ENCODE results near the gene ZNF189.
A peak's percentile ranks its signal among the peaks of the same experiment; 100 is the strongest.

The ZNF189 gene

DNA sequence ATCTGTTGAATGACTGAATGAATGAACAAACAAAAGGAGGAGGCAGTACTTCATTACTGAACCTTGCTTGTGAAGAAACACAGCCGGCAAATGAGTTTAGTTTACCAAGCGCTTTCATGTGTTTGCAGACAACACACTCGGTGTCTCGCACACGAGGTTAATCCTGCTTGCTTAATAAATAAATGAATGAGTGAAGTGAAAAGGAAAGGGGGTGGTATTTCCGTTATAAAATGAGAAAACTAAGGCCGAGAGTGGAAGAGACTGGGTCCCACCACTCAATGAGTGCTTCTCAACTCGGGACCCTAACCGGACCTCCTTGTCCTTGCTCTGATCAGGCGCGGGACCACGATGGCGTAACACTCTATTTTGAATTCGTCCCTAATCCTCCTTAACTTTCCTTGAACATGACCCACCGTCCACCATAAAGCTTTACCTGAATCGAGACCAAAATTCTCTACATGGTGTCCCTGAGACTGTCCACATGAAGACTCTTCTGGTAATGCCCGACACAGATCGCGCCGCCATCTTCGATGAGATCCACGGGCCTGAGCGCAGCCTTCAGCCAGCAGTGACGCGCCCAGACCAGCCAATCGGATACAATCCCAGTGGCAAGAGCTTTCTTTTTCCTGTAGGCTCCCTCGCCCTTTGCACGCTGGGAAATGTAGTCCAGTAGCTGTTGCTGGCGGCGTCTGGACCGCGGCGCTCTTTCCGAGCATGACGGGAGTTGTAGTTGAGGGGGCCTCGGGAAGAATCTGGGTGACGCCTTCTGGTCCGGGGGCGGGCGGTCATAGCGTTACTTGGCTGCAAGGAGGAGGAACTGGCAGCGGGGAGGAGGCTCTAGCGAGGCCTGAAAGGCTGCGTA, at the start of gene ZNF189, which contains the start of gene MRPL50:
Gene ZNF189, plus strand, starts transcription at position 784 of the 862 bp plus-strand sequence. CDS start 306 bp downstream, outside the sequence.
Gene MRPL50, minus strand, starts transcription at position 551 of the 862 bp plus-strand sequence. Its CDS starts 26 bp downstream, at position 525.
- DNase-seq = peak; percentile 96

DNA sequence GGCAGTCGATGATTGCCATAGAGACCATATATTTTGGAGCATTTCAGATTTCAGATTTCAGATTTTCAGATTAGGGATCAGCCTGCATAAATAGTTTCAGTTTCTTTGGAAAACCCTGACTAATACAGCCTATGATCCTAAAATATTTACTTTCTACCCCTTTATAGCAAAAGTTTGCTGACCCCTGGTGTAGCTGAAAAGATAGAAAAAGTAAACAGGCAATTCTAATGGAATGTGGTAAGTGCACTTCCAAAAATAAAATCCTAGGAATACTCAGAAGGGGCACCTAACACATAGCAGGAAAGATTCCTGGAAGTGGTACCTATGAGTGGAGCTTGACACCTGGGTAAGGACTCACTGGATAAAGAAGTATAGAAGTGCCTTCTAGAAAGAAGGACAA, 48.4 kb upstream of the ZNF189 start:
- no peak for DNase-seq

DNA sequence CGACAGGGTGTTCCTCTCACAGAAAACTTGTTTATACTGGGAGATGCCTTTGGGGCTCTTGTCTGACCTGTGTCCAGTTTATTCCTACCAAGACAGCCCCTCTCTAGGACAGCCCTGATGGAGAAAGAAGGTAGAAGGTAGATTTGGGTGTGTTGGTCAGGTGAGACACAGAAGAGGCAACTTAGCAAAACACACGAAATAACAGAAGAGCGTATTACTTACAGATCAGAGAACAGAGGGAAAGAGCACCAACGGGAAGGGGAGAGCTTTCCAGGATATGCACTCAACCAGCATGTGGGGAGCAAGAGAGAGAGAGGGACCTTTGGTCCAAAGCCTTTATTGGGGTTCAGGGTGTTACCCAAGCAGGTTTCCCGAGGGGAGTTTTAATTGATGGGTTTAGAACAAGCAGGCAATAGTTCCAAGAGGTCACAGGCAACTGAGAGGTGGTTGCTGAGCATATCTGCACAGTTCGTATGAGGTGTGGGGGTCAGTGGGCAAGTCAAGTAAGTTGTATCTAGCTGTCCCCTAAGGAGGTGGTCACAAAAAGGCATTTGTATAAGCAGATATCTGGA, 45.7 kb upstream of the ZNF189 start:
- no peak for DNase-seq

DNA sequence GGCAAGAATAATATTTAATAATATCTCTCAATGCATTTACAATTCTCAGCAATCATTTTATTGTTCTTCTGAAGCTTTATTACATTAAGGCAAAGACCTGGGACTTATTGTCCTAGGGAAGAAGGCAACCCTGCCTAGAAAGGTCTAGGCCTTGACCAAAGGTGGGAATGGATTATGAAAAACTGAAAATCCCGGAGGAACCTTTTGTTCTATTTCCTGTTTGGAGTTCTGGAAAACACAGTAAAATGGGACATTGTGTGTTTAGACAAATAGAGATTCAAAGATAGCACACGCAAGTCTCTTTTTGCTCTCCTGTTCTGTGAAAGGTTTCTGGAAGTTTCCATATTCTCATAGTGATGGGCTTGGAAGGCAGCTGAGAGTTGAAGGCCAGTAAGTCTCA, 45.0 kb upstream of the ZNF189 start:
- DNase-seq = no peak

DNA sequence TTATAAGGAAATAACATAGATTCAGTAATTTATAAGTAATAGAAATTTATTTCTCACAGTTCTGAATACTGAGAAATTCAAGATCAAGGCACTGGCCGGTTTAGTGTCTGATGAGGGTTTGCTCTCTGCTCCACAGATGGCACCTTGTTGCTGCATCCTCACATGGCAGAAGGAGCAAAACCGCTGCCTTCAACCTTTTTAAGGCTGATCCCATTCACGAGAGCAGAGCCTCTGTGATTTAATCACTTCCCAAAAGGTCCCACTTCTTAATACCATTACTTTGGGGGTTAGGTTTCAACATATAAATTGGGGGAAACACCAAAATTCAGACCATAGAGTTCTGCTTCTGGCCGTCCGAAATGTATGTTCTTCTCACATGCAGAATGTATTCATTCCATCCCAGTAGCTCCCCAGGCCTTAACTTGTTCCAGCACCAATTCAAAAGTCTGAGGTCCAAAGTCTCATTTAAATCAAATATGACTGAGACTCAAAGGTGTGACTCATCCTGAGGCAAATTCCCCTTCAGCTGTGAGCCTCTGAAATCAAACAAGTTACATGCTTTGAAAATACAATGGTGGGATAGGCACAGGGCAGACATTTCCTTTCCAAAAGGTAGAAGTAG, 44.4 kb upstream of the ZNF189 start:
- no peak for DNase-seq

DNA sequence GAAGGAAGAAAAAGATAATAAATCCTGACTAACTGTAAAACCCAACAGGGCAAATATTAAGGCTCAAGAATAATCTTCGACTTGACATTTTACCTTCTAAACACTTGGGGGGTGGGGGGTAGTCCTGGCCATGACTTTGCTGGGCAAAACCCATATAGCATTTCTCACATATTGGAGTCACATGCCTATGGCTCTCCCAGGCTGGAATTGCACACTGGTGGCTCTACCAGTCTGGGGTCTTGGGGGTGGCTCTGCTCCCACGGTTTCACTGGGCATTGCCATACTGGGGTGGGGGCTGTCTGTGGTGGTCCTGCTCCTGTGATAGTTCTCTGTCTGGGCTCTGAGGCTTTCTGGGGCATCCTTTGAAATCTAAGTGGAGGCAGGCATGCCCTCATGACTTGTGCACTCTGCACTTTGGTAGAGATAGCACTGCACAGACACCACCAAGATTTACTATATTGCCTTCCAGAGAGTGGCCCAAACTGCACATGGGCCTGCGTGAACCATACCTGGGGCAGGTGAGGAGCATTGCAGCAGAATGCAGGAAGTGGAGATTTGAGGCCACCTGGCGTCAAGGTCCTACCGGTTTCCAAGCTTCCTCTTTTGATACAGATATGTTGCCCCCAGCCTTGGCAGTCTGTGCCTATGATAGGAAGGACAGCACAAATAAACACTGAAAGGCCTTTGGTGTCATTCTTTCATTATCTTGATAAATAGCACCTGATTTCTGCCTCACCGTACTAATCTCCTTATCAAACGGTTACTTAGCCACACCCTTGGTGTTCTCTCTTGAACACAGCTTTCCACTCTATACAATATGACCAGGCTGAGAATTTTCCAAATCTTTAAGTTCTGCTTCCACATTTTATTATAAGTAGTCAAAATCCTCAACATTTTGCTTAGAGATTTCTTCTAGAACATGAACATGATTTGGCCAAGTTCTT, 43.6 kb upstream of the ZNF189 start:
- no peak for DNase-seq

DNA sequence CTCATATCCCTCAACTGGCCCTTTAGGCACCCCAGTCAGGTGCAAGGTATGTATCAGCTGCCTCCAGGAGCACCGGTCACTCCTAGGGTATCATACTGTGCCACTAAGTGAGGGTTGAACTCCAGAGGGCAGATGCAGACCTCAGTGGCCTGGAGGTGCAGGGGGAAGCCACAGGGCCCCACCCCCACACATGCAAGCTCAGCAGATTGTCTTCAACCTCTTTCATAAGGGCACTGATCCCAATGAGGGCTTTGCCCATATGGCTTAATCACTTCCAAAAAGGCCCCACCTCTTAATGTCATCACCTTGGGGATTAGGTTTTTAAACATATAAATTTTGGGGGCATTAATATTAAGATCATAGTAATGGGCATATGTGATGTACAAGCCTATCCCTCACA, 42.0 kb upstream of the ZNF189 start:
- no peak for DNase-seq

DNA sequence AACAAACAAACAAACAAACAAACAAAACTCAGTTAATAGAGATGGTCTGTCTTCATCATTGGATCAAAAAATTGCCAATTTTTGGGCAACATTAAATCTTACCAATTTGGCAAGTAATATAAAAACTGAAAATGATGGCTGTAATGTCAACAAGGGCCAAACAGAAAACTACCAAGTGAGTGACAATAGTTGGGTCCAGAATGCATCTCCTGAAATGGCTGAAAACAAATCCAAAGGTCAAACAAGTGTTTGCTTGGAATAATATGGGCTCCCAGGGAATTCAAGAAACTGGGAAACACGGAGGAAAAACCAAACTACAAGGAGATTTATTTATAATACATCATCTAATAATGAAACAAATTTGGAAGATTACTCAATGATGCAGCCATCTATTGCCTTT, 39.0 kb upstream of the ZNF189 start:
- DNase-seq = no peak

DNA sequence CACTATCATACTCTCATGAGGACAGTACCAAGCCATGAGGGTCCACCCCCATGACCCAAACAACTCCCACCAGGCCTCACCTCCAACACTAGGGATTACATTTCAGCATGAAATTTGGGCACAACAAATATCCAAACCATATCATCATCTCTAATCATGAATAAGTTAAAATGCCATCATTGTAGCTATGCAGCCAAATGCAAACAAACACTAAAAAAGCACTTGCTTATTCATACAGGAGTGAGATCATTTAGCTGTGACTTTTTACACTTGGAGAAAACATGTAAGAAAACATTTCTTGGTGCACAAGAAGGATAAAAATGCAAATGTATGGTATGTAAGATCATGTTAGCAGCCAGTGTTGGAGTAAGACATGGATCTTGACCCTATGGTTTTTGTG, 38.0 kb upstream of the ZNF189 start:
- no peak for DNase-seq

DNA sequence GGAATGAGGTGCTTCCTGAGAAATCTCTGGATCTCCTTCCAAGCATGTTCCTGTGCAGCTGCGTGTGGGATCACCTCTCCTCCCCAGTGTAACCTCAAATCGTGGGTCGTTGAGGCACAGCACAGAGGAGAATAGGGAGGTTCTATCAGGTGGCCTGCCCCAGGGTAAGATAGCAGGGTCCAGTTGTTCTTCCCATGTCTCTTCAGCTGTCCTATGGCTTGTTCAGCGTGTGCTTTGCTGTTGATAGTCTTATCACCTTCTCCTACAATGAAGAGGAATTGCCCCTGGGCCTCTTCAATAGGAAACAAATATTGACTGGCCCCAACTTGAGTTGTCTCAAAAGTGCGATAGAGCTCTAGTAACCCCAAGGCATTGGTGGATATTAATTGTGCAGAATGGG, 36.2 kb upstream of the ZNF189 start:
- DNase-seq = no peak

DNA sequence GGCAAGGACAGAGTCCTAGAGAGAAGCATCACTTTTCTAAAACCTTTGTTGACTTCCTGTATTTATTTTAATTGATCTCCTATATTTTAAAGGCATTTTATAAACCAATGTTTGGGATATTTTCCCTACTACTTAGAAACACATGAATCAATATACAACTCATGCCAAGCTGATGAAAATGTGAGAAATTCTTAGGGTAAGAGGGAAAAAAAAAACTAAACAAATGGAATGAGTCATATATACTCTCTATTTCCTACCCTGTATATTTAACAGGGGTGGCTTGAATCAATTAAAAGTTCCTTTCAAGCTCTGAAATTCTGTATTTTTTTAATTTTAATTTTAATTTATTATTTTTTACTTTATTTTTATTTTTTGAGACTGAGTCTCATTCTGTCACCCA, 33.5 kb upstream of the ZNF189 start:
- DNase-seq = no peak

DNA sequence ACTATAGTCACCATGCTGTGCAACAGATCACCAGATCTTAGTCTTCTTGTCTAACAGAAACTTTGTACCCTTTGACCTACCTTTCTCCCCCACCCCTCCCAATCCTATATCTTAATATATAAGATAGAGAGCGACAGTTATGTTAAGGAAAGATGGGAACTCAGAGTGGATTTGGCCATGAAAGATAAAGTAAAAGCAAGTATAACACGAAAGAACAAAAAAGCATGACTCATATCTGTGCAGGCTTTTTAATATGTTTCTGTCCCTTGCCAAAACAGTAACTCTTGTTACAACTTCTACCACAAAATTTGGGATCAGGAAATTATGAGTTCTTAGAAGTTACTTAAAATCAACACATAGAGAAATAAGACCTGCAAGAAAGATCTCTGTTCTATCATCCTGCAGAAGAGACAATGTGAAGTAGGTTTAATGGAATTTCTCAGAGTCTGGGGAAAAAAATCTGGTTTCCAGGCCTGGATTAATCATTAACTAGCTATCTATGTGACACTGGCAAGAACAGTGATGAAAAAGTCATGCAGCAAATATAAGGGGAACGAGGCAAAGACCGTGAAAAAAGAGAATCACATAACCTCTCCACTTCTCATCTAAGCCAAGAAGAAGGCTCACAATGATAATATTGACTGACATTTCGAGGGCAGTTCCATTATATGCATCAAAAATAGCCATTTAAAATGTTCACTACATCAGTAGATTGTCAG, 32.5 kb upstream of the ZNF189 start:
- no peak for DNase-seq

DNA sequence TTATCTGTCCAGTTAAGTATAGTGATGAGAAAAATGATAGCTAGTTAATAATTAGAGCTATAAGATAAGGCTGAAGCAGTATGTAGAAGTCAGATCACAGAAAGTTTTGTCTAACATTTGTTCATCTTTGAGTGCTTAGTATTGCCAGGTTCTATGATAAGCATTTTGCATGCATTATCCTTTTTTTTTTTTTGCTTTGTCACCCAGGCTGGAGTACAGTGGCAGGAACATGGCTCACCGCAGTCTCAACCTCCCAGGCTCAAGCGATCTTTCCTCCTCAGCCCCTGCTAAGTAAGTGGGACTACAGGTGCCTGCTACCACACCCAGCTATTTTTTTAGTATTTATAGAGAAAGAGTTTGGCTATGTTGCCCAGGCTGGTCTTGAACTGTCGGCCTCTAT, 31.3 kb upstream of the ZNF189 start:
- no peak for DNase-seq

DNA sequence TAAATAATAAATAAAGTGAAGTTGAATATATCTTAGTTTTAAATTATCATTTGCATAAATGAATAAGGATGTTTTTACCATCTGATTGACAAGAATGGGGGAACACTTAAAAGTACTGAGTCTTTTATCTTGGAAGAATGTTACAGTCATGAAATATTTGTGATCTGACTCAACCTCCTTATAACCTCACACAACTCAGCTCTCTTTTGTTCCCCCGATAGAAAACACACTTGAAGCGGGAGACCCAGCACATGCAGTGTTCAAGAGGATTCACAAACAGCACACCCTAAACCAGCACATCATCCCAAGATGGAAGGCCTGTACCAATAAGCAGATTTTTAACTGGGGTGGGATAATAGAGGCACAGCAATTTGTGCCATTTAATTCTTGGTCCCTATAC, 29.4 kb upstream of the ZNF189 start:
- no peak for DNase-seq

DNA sequence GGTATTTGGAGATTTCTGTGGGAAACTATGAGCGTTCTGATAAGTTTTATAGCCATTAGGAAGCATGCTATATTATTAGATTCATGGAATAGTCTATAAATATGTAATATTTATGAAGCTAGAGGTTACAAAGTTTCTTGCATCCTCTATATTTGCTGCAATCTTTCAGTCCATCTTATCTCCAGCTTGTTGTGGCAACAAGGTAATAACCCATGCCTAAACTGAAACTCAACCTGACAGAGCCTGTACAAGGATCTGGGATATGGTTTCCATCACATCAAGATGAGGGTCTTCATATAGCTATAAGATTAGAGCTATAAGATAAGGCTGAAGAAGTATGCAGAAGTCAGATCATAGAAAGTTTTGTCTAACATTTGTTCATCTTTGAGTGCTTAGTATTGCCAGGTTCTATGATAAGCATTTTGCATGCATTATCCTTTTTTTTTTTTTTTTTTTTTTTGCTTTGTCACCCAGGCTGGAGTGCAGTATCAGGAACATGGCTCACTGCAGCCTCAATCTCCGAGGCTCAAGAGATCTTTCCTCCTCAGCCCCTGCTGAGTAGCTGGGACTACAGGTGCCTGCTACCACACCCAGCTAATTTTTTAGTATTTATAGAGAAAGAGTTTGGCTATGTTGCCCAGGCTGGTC, 28.6 kb upstream of the ZNF189 start:
- DNase-seq = no peak

DNA sequence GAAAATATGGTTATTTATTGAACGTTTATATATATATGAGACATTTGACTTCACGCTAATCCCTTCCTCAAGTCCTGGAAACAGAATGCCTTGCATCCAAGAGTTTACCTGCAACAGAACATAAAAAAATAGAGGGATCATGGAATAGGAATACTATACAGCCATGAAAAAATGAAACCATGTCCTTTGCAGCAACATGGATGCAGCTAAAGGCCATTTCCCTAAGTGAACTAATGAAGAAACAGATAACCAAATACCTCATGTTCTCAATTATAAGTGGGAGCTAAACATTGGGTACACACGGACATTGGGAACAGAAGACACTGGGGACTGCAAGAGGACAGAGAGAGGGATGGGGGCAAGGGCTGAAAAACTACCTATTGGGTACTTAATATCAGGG, 26.8 kb upstream of the ZNF189 start:
- DNase-seq = no peak

DNA sequence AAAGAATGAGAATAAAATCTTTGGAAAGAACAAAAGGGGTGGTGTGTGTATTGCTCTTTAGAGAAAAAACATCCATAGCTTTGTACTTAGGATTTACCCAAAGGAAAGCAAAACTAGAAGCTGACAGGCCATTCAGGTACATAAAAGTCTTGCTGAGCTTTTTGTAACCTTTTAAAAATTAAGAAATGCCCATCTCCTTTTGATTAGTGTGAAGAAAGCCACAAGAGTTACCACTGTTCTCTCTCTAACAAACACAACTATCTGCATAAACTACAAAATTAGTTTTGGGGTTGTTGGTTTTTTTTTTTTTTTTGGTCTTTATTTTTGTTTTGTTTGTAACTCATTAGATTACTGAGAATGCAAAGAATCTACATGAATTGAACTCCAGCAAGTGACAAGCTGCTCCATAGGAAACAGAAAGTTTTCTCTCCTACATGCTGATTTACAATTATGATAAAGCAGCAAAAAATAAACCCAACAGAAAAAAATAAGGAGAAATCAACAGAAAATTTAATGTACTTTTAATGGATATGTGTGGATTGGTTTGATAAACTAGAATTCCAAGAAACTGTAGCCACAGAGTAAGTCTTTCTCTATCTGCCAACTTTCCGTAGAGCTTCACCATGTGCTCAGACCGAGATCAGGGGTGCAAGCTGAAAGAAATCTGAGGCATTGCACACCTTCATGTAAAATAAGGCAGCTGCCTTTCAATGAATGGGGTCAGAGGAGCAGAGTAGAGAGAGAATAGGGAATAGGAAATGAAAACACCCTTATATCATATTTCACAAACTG, 26.1 kb upstream of the ZNF189 start:
- DNase-seq = no peak

DNA sequence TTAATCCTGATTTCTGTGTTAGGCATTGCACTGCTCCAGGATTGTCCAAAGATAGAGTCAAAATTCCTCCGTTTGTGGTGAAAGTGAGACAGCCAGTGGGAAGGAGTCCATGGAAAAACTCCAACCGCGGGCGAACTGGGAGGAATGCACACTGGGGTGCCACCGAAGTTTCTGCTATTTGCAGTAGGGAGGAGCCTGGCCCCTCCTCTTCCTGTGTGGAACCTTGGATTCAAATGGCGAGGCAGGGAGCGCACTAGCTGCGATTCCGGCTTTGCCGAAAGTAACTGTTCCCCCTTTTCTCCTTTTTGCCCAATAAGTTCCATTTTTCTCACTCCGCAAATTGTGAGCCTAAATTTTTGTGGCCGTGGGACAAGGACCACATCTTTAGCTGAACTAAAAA, 23.1 kb upstream of the ZNF189 start:
- no peak for DNase-seq

DNA sequence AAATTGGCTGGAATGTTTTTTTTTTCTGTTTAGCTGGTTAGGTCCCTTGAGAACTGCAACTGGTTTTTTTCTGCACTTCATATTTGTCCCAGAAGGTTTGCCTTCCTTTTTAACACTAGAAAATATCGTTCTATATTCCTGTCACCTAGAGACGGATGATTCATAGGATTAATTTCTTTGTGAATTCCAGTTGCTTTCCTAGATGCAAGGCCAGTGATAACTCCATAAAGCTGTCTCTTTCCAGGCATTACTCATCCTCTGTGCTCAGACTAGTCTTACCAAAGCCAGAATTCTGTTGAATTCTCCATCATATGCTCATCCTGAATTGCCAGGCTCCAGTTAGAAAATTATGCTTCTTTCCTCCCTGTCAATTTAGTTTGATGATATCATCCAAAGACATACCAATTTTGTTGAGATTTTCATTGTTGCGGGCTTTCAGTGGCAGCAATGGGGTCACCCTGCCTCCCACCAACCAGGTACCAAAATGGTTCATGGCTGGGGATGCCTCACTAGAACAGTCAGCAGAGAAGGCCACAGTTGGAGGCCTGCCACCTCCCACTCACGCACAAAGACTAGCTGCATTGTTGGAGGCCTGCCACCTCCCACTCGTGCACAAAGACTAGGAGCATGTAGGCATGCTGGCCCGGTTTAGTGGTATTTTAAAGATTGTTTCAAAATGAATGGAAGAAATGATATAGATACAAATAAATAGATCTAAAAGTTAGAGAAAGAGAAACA, 22.4 kb upstream of the ZNF189 start:
- DNase-seq = no peak

DNA sequence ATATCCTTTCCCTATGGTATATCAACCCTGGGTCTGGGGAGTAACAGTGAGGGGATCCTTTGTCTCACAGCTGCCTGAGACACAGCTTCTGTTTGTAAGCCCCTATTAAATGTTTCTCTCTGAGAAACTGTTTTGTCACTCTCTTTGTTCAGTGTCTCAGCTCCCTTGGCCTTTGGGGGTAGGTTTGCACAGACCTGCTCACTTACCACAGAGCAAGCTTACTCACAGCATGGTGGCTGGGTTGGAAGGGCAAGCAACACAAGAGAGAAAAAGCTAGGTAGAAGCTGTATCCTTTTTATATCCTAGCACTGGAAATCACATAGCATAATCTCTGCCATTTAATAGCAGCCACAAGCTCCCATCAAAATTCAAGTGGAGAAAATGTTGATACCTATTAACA, 18.4 kb upstream of the ZNF189 start:
- no peak for DNase-seq
